Stimulated activated CD8-positive, alpha-beta memory T cell treated with anti-CD3 and anti-CD28 coated beads, Interleukin-15, amount 100 ng/mL, for 24 hours (primary cell): Measurements from ENCODE around the gene ASXL1.
"Not testable (repeated sequence)": the region's sequence is repeated elsewhere in the genome, so short reads cannot be mapped to it uniquely, and the experiment has no call there.

Experiments used
- DNase-seq: peaks from one replicate; pipeline ENCODE4 v3.0.0-alpha.2; 2020; ENCODE audit warnings: low read depth

Gene ASXL1

DNA sequence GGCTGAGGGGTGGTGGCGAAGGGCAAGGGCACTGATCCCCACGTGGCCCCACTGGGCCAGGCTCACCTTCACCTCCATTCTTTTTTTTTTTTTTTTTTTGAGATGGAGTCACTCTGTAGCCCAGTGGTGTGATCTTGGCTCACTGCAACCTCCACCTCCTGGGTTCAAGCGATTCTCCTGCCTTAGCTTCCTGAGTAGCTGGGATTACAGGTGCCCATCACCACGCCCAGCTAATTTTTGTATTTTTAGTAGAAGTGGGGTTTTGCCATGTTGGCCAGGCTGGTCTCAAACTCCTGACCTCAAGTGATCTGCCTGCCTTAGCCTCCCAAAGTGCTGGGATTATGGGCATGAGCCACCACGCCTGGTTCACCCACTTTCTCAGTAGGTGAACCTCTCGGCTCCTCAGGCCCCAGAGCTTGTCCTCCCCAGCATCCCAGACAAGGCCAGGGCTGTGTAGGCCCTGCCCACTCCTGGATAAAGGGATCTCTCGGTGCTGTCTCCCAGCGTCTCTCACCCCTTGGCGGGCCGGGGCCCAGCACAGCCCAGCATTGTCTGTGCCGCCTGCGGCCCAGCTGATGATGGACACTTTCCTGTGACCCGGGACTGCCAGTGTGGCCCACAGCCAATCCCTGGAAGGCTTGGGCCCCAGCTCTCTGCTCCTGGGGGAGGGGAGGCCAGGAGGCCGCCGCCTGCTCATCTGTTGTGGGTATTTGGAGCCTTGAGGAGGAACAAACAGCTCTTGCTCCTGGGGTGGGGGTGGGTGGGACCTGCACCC is 108.0 kb downstream of the ASXL1 start:
- not testable (repeated sequence) for DNase-seq

DNA sequence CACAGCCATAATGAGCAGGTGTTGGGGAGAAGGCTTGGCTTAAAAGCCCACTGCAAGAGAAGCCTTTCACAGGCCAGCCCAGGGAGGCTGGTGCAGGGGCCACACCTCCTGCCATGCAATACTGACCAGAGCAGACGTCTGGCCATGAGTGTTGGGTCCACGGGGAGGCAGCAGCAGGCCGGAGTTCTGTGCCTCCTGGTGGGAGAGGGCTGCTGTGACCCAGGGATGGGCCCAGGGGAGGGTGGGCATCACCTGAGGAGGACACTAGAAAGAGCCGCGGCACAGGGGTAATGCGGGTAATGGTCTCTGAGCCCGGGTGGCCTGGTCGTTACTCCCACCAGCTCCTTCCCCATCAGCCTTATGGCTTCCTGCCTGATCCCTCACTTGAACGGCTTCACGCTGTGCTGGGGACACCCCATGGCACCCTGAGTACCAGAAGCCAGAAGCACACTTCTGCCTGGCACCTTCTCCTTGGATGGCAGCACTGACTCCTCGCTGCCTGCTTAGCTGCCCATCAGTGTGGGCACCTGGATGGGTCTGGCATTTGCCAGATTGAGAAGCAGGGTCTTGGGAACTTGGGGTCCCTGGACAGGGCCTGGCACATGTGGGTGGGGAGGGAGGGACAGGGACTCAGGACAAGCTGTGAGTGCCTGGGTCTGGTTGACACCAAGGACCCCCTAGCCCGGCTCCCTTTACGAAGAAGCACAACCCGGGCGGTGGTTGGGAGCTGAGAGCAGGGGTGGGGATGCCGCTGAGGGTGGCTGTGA is 108.8 kb downstream of the ASXL1 start:
- no peak for DNase-seq

DNA sequence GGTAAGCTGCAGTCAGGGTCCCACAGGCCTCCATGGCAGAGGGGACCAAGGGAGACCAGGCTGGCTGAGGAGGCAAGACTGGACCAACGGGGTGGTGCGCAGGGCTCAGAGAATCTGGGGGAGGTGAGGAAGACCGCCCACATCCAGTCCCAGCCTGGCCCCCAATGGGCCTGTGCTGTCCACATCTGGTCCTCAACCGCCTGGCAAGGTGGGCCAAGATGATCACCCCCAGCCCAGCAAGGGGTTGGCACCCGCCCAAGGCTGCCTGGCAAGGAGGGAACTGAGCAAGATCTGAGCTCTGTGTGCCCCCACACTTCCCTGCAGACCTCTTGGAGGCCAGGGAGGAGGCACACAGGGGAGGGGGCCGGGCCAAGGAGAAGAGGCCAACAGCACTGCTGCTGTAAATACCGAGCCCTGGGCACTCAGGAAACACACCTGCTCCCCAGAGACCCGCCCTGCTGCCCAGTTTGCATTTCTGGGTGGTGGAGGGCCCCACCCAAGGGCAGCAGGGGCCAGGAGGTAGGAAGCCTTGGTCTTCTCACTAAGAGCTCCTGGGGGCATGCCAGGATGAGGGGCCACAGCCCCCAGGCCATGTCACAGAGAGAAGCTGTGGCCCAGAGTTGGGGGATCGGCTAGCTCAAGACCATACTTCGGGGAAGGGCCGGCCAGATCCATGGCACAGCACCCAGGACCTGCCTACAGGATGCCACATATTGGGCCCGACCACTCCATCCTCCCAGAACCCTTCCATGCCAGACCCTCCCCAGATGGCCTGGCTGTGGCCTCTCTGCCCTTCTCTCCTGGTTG is 109.6 kb downstream of the ASXL1 start:
- DNase-seq, result no peak

DNA sequence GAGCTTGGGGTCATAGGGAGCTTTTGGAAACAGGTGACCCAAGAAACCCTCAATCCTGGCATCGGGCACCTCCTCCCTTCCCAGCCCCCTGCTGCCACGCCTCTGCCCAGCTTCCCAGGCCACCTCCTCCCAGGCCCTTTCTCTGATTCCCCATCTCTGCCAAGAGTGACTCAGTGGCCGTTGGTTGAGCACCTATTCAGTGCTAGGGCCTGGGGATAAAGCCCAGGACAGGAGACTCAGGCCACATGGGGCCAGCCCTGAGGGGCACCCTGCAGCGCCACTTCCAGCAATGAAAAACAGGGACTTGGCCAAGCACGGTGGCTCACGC is 110.1 kb downstream of the ASXL1 start:
- no peak for DNase-seq

DNA sequence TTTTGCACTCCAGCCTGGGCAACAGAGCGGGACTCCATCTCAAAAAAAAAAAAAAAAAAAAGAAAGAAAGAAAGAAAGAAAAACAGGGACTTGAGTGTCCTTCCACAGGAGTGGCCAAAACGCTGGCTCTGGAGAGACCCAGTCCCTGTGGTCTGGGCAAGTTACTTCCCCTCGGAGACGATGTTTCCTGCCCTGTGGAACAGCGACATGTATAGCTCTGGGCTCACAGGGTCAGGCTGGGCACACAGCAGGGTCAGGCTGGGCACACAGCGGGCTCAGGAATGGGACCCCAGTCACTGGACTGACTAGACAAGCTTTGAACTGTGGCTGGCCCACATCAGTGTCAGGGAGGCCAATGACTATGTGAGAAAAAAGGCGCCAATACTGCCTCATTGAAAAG is 110.7 kb downstream of the ASXL1 start:
- DNase-seq, result no peak

DNA sequence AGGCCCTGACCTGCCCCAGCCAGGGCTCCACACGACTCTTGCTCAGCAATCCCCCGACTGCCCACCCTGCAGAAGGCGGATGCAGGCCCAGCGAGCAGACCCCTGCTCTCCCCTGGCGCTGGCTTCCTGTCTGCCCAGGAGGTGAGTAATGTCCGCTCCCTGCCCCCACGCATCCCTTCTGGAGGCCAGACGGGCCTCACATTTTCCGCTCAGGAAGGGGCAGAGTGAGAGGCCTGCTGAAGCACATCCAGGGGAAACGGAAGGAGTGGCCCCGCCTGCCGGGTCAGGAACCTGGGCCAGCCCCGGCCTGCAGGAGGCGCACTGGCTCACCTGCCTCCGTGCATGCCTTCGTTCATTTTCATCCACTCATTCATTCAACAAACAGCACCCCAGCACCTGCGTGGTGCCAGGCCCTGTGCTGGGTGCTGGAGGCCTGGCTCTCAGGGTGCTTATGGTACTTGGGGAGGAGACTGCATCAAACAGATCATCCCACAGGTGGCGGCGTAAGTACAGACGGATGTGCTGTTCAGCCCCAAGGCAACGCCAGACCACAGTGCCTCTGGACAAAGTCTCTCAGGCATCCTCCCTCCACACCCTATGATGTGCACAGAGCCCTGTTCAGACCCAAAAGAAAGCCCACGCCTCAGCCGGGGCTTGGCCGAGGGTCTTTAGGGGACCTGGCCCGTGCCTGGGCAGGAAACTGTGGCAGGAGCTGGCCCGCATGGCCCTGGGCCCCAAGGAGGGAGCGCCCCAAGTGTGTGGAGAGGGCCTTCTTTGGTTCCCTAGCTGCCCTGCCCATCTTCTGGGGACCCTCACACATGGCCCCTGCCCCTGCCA is 112.1 kb downstream of the ASXL1 start:
- DNase-seq, result no peak

DNA sequence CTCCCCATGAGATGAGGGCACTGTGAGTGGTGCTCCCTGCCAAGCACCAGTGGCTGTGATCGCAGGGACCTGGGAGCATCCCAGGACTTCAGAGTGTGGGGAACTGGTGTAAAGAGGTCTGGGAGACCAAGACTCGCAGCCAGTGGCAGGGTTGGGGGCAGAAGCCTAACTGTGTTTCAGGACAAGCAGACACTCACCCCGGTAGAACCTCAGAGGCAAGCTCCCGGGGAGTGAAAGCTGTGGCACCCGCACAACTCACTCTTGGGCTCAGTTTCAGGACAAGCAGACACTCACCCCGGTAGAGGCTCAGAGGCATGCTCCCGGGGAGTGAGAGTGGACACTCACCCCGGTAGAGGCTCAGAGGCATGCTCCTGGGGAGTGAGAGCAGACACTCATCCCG is 112.8 kb downstream of the ASXL1 start:
- DNase-seq, result no peak

DNA sequence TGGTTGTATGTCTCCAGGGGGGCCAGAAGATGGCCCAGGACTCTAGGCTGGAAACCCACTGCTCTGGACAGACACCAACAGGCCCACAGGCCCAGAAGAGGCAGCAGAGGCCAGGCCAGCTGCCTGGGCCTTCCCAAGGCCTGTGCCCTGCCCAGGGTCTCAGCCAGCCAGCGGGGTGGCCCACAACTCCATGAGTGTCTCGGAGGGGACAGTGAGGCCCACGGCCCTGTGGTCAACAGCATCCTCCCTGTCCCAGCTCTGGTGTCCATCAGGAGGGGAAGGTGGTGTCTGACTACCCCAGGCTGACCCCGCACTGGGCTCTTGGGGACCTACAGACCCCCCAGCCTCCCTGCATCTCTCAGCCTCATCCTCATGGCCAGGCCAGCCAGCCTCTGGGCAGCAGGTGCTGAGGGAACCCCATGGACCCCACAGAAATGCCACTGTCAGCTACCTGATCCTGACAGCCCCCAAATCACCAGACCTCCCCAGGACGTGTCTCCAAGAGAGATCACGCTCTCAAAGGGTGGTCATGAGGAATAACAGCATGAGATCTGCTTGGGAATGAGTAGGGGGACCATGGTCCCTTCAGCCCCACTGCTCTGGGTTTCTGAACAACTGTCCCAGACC is 114.6 kb downstream of the ASXL1 start:
- DNase-seq, result no peak

DNA sequence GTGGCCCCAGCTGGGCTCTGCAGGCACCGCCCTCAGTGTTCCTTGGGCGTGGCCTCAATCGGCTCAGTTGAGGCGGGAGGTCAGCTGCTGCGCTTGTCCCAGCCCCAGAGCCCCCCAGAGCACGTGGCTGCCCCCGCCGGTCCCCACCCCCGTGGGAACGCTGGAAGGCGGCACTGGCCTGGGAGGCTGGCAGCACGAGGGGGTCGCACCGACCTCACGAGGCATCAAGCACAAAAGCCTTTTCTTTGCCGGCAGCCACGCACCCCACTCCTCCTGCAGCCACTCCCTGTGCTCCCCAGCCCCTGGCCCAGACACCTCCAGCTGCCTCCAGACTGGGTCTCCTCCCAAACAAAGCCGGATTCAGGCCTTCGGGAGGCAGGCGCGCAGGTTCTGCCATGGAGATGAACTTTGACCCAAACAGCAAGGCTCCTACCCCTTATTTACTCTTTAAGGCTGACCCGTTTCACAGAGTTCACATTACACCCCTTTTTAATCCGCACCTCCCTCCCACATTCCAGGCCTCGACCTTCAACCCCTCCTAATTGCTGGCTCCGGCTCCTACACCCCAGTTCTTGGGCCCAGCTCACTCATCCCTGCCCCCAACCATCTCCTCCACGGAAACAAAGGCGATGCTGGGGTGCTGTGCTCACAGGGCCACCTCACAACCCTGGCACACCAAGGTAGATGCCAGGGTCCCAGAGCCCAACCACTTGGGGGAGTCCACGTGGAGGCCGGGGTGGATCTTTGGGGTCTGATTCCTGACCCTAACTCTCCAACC is 115.3 kb downstream of the ASXL1 start:
- DNase-seq, result no peak

DNA sequence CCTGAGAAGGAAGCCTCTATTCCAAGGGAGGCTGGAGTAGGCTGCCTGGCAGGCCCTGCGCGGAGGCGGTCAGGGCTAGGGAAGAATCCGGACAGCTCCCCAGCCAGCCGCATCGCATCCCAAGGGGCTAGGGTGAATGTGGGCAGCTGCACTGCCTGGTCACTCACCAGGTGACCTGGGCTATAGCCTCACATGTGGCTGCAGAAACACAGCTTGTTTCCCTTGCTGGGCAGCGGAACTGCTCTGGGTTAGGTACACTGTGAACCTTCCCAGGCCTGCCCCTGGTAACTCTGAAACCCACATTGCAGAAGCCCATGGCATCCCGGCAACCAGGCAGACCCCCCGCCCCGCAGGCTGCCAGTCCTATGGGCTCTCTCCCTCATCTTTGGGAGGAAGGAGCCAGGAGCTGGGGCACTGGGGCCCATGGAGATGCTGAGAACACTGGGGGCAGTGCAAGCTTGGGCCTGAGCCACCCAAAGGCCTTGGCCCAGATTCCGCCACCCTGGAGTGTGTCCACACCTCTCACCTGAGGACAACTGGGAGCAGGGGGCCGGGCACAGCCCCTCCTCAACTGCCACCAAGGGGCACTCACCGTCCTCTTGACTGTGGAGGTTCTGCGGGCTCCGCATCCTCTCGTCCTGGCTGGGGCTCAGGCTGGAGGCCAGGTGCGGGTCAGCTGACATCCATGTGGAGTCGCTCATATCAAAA is 116.0 kb downstream of the ASXL1 start:
- DNase-seq, result no peak

DNA sequence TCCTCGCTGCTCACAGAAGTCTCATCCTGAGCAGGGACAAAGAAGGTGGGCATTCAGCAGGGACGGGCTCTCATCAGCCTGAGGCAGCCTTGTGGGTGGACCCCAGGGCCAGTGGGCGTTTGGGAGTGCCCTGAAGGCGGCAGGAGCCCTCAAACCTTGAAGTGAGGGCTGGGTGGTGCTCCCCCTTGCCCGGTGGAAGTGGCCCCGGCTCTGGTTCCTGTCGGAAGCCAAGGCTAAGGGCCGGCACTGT is 116.5 kb downstream of the ASXL1 start:
- DNase-seq, result no peak

DNA sequence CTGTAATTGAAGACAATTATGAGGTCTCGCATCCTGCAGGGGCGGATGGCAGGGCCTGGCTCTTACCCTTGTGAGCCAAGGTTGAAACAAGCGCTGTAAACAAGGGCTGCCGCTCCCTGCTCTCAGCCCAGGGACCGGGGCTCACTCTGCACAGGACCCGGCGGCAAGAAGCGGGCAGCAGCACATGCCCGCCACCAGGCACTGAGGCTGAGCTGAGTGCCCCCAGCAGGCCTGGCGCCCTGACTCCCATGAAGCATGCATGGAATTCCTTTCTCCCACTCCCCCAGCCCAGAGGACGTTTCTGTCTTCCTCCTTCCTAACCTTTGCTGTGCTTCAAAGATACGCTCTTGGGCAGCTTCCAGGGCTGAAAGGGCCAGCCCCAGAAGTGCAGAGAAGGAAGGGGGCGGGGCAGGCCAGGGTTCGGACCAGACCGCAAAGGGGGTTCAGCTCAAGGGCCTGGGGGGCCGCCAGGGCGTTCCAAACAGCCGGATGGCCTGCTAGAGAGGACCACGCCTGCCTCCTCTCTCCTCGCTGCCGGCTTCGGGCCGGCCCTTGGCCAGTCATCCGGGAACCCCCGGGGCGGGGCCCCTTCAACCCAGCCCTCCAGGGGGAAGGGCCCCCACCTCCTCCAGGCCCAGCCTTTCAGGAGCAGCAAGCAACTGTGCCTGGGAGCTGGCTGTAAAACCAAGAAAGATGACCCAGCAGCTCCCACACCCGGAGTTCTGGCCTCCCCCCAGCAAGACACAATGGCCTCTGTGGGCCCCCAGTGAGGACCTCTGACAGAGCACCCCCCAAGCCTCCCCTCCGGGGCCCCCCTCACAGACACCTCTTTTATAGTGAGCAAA is 117.1 kb downstream of the ASXL1 start:
- DNase-seq, result no peak

DNA sequence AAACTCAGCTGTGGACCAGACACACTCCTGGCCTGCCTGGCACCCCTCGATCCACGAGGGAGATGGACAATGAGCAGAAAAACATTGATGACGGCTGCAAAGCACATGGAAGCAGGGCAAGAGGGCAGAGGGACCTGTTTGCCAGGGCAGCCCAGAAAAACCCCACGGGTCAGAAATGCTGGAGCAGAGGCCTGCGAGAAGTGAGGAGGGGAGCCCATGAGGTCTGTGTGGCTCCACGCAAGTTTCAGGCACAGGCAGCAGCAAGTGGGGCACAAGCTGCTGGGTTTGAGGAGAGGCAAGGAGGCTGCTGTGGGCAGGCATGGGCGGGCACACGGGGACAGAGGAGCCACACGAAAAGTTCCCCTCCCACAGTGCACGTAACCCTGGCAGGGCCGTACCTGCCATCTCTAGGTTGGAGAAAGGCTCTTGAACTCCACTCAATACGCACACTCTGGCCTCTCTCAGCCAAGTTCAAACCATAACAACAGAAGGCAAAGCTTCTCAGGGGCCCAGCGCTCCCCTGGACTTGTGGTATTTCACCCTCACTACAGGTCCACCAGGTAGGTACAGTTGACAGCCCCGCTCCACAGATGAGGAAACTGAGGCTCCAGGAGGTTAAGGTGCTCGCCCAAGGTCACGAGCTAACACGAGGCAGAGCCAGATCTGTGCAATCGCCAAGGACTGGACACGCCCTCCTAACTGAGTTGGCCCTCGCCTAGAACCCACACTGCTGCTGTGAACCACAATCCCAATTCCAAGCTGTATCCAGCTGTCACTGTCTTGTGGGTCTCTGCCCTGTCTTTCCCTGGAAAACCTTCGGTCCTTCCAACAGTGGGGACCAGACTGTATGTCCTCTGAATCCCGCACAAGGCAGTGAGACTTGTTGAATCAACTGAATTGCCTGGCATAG is 118.8 kb downstream of the ASXL1 start:
- DNase-seq, result no peak

DNA sequence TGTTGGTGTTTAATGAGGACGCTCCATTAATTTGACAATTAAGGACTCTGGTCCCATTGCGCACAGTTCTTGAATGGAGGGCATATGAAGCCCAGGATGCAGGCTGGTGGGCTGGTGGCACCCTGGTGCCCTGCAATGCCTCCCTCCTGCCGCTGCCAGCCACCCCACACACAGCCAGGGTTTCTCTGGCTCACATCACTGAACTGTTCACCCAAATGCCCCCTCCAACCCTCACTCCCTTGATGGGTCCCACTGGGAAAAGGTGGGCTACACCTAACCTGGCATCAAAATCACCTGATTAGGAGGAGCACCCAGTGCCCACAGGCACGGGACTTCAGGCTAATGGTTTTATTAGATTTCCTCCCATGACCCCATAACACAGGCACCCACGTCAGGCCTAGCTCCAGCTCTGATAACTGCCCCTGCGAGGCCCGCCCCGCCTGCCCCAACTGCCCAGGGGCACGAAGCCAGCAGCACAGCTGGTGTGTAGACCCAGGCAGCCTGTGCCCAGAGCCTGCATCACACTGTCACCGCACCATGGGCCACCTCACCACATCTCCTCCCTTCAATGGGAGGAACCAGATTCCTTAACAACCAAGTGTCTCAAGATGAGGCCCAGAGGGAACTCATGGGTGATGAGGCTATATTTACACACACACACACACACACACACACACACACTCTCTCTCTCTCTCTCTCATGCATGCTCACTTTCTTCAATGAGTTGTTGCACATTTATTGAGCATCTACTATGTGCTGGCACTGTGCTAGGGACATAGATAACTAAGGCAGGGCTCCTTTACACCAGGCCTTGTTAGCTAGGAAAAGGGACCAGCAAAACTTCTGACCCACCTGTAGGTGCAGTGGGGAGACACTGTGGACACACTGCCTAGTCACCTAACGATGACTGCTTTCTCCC is 119.7 kb downstream of the ASXL1 start:
- DNase-seq, result no peak

DNA sequence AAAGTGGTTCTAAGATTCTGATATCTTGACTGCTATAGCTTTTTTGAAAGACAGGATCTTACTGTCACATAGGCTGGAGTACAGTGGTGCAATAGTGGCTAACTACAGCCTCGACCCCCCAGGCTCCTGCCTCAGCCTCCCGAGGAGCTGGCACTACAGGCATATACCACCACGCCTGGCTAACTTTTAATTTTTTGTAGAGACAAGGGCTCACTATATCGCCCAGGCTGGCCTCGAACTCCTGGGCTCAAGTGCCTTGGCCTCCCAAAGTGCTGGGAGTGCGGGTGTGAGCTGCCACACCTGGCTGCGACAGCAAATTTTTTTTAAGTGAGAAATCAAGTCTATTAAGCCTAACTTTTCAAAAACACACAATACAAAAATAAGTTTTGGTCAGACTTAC is 120.4 kb downstream of the ASXL1 start:
- no peak for DNase-seq

DNA sequence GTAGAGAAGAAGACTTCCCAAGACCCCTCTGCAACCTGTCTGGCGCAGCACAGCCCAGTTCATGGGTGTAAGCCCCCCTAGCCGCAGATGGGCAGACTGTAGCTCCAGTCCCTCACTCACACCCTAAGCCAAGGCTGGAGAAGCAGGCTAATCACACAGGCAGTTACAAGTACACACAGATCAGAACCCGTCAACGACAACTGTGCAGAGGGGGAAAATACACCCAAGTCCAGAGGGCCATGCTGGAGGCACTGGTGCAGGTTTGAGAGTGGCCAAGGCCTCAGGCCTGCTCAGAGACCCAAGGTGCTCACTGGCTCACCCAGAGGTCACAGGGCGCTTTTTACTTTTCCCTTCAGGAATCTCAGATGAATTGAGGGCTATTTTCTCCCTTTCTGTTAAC is 120.9 kb downstream of the ASXL1 start:
- no peak for DNase-seq

DNA sequence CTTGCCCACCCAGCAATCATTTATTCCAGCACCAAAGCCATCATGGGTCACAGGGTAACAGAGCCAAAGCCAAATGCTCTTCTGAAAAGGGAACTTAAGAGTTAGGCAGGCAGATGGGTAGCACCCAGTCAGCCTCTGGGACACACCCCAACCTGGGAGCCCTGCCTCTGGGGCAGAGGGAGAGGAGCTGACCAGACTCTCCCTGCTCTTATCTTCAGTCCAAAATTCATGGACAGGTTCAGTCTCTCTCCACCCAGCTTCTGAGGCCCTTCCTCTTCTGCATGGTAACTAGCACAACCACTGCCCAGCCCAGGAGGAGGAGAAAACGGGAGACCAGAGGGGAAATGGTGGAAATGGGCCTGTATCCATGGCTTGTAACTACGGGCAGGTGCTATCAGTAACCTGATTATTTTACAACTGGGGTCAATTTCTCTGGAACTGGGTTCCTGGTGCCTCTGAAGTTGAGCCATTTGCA is 121.6 kb downstream of the ASXL1 start:
- no peak for DNase-seq
